HG02970 (cell line): ENCODE measurements around the gene RERE.
"Not testable (repeated sequence)": the region's sequence is repeated elsewhere in the genome, so short reads cannot be mapped to it uniquely, and the experiment has no call there.

Experiments used
- ATAC-seq: cut with Tn5 transposase; IDR thresholded peaks from one replicate; pipeline ENCODE4 v1.9.1; 2021; ENCODE audit warnings: mild to moderate bottlenecking, moderate library complexity, moderate number of reproducible peaks; ENCODE audit not compliant: unreplicated experiment, low FRiP score

RERE gene

DNA sequence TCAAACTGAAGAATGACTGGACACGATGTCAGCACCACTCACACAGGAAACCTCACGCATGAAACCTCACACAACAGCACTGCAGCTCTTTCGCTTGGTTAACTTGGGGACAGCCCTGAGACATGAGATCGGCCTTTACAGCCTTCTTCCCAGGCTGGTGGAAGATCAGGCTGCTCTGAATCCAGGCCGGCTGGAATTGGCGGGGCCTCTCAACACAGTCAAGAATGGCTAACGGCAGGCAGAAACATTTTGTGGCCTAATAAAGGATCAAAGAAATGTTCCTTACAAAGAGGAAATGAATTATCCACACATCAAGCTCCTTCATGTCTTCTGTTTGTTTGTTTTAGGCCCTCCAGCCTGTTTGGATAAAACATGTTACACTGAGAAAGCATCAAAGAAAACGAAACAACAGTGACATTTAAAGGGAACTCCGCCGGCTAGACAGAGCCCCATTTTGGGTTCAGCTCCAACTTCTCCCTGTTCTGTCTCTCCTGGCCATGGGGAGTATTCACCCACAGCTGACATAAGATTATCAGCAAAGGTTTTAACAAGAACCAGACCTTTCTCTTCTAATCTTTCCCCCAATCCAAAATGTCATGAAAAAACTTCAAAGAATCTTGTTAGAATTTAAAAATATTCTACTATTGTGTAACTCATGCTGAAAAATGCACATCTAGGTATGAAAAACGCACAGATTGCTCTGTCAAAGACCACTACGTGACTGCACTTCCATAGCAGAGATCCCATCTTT, 368.4 kb downstream of the RERE start:
- ATAC-seq, result no peak

DNA sequence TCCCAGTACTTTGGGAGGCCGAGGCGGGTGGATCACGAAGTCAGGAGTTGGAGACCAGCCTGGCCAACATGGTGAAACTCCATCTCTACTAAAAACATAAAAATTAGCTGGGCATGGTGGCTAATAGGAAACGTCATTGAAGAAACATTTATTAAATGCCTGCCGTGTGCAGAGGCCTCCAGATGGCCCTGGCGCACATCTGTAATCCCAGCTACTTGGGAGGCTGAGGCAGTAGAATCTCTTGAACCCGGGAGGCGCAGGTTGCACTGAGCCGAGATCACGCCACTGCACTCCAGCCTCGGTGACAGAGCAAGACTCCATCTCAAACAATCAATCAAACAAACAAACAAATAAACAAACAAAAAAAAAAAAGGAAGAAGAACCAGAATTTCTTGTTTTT, 368.9 kb downstream of the RERE start:
- ATAC-seq, result not testable (repeated sequence)

DNA sequence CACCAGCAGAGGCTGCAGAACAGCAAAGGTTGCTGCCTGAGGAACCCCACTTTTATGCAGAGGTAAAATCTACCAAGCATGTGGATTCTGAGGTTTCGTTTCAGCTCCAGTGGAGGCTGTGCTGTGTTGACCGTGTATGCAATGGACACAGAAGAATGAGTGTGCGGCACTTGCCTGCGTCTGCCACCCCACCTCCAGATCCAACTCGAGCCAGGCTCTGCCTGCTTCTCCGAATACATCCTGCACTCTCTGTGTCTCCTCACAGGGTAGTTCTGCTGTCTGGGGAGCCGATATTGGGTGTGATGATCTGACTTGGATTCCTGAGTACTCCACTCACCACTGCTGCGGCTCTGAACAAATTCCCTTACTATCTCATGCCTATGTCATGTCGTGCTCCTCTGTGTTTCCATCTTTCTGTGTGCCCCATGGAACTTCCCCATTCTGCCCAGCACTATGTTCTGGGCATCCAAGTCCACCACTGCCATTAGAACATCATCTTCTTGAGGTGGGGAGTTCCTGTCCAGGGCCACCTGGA, 369.8 kb downstream of the RERE start:
- ATAC-seq, result no peak

DNA sequence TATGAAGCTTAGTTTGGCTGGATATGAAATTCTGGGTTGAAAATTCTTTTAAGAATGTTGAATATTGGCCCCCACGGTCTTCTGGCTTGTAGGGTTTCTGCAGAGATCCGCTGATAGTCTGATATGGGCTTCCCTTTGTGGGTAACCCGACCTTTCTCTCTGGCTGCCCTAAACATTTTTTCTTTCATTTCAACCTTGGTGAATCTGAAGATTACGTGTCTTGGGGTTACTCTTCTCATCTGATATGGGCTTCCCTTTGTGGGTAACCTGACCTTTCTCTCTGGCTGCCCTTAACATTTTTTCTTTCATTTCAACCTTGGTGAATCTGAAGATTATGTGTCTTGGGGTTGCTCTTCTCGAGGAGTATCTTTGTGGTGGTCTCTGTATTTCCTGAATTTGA, 371.3 kb downstream of the RERE start:
- ATAC-seq, result not testable (repeated sequence)

DNA sequence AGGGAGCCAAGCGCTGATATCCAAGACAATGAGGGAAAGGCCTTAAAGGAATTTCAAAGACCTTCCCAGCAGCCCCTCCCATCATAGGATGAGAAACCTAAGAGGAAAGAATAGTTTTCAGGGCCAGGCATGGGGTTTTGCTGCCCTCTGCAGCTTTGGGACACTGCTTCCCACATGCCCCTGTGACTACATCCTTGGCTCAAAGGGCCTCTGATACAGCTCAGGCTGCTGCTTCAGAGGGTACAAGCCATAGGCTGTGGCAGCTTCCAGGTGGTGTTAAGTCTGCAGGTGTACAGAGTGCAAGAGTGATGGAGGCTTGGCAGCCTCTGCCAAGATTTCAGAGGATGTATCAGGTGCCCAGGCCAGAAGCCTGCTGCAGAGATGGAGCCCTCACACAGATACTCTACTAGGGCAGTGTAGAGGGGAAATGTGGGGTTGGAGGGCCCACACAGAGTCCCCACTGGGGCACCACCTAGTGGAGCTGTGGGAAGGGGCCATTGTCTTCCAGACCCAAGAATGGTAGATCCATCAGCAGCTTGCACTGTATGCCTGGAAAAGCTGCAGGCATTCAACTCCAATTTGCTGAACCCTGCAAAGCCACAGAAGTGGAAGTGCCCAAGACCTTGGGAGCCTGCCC, 373.8 kb downstream of the RERE start:
- no peak for ATAC-seq

DNA sequence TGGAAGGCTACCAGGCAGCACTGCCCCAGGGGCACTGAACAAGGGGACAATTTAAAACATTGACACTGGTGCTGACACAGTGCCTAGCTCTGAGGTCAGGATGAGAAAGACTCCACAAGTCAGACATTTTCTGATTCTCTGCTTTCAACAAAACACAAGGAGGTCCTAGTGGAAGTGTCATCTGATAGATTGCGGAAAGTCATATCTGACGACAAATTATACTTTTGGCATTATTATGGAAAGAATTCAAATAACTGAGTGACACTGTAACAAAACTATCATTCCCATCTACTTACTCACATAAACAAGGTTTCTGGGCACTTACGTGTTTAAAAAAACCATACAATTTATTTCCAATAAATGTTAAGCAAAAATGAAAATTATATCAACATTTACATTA, 376.0 kb downstream of the RERE start:
- no peak for ATAC-seq

DNA sequence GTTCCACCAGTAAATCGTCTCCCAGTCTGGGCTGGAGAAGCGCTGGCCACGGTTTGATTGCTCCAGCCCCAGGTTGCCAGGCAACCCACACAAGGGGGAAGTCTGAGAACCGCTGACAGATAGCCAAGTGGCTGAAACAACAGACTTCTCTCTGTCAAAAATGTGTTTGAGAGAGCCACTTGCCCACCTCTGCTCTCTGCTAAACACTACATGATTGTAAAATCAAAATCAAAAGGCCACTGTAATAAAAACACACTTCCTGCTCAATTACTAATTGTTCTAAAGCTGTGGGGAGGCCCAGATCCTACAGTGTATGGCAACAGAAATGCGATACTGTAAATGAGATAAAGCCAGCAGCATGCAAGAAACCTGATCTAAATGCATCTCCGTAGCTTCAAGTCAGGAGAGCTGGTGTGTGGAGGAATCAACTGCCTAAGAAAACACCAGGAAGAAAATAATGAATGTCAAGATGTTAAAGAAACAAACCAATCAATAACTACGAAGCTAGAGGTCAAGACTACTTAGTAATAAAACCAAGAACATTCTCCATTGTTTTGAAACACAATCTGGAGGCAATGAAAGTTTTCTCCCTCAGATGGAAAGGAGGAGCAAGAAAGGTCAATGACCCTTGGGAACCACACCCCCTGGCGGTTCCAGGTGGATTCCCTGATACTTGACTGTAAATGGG, 378.3 kb downstream of the RERE start:
- ATAC-seq, result no peak

DNA sequence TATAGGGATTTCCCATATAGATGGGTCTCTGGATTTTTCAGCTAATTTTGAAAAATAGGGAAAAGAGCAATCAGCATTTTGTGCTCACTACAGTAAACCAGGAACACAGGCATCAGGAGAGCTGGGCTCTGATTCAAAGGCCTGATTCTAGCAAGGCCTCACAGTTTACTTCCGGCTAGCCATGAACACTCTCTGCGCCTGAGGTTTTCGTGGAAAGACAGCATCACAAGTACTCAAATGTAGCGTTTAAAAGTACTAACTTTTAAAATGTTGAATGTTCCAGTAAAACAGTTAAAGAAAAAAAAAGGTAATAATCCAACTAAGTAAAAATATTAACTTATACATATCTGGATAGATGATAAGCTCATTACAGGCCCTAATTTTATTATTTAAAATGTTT, 379.0 kb downstream of the RERE start:
- ATAC-seq, result no peak

DNA sequence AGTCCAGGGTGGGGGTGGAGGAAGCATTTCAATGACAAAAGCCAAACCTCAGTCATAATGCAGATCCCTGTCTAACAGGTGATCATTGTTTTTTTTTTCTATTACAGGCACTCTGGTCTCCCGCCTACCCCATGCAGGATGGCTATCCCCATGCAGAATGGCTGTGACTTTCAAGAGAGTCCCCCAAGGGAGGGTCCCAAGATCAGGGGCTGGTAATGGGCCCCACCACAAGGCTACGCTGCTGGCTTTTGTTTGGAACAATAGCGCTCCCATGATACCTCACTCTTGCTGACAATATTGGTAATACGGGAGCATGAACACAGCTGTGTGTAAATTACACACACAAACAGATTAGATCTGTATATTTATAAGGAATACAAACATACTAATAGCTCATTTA, 380.1 kb downstream of the RERE start:
- ATAC-seq, result no peak

DNA sequence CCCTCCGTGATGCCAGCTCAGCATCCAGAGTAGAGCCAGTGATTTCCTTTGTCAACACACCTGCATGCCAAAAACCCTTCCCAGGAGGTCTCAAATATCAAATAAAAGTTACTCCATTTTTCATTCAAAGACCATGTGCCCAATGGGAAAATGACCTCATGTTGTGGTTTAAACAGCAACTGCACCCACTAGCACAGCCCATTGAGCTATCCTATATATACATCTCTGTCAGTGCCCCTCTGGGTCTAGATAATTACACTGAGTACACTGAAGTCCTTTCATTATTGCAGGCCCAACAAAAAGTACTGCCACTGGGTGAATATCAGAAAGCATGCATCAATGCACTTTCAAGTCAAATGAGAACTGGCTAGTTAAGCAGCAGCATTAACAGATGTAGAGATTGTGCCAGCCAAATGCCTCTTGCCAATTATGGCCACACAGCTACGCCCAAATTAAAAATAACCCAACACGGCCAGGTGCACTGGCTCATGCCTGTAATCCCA, 381.8 kb downstream of the RERE start:
- ATAC-seq, result no peak

DNA sequence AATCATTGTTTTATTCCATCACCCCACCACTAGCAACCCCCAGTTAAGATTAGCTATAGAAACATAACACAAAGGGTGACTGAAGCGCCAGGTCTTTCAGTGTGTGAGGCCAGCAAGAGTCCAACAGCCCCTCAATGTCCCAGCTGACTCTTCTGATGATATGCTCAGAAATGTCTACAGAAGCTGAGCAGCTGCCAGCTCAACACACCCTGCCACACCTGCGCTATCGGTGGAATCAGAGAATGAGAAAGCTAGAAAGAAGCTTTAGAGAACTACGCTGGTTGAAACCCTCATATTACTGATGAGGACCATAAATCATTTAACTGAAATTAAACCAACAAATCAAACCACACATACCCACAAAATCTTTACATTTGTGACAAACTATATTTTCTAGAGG, 383.3 kb downstream of the RERE start:
- ATAC-seq, result no peak

DNA sequence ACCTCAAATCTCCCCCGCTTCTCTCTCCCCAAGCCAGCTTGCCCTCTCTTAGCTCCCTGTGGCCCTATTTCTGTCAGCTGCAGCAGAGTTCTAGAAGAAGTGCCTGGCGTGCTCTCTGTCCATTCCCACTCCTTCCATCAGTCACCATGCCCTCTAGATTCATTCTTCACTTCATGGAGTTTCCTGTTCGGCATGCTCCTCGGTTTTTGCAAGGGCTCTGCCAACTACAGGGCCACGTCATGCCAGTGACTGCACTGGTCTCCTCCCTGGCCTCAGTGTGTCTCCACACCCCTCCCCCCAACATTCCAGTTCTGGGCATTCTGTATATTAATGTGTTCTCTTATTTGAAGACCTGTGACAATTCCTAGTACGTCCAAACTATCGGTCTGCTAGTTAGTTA, 385.7 kb downstream of the RERE start:
- no peak for ATAC-seq

DNA sequence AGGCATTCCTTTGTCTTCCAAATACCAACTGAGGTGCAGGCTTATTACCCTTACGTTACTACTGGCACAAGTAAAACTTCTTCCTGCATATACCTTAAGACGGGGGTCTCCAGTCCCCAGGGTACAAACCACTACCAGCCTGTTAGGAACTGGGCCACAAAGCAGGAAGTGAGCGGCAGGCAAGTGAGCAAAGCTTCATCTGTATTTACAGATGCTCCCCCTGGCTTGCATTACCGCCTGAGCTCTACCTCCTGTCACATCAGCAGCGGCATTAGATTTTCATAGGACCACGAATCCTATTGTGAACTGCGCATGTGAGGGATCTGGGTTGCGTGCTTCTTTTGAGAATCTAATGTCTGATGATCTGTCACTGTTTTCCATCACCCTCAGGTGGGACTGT, 386.4 kb downstream of the RERE start:
- no peak for ATAC-seq

DNA sequence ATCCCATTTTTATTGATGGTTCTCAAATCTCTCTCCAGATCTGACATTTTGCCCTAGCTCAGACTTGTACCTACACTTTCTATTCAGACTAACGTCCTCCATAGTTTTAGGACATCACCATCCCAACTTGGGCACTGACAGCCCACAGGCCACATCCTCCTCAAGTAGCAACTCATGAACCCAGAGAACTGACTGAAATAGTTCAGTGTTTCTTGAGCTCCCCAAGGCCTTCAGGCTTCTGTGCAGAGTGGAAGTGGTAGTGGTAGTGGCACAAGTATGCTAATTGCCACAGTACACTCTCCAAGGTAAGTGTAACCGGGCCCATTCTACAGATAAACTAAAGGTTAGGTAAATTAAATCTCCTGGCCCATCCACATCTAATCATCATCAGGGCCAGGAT, 387.0 kb downstream of the RERE start:
- ATAC-seq, result no peak

DNA sequence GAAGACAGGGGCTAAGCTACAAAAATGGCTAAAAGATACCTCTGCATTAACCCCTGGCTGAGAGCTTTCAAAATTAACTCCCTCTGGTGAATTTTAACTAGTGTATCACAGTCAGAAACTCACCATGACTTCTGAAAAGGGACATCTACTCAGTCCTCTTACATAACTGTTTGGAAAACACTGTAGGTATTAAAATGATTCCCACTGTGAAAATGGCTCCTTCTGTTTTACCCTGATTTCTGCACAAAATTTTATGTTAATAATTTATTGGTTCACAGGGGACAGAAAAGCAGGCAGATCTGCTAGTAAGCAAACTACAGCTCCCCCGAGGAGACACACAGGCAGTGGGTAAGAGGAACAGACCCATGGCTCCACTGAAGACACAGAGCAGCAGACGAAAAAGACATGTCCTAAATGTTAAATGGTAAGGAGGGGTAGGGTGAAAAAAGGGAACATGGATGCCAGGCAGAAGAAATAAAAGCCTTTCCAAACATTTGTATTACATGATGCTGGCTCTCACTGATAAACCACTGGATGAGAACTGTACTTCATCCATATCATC, 387.8 kb downstream of the RERE start:
- ATAC-seq, result no peak

DNA sequence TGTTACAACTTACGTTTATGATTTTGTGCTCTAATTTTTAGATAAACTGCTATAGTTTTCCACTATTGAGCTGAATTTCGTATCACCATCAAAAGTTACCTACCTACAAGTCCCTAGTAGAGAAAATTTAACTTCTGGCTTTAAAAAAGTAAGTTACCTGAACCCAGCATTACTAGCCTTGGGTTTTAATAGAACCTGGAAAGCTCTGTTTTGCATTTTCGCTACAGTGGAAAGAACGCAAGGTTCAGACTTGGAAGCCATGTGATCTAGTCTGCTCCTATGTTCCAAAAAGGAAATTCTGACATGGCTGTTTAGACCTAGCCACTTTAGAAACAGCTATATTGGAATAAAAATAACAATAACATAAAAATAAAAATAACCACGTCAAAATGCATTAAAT, 389.0 kb downstream of the RERE start:
- no peak for ATAC-seq

DNA sequence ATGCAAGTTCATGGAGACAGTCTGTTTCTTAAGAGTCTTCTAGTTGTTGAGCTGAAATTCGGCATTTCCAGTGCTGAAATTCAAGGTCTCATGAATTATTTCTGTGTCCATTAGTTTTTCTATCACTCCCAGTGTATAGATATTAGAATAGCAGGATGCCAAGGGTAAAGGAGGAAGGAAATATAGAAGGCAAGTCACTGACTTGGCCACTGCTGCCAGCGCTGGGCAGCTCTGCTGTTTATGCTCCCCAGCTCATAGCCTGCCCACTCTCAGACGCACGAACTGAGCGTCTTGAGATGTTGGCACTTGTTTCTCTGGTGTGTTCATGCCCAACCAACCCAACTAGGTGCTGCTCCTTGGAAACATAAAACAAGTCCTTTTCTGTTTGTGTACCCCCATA, 389.5 kb downstream of the RERE start:
- no peak for ATAC-seq

DNA sequence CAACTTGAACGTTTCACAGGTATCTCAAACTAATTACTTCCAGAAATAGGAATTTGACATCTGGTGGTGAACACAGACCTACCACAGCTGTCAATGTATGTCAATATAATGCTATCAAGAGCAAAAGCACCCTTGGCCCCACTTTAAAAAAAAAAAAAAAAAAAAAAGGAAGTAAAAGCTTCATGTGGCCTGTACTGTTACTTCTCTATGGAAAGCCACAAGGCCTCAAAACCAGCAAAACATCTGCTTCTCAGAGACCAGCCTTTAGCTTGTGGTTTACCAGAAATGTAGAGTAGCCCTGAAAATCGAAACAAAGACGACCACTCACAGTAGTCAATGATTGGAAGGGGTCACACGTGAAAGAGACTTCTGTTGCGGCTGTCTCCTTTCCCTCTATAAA, 389.9 kb downstream of the RERE start:
- ATAC-seq, result peak; percentile 41

DNA sequence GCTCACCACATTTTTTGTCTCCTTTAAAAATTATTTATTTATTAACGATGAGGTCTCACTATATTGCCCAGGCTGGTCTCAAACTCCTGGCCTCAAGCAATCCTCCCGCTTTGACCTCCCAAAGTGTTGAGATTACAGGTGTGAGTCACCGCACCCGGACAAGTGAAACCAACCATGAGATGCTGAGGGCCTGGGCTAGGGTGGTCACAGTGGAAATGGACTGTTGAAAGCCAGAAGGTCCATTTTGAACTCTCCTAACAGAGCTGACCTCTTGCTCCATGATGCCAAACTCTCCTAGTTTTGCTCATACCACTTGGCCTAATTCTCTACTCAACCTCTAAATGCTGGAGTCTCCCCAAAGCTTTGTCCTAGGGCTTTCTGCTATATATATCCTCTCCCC, 390.4 kb downstream of the RERE start:
- peak; percentile 2 for ATAC-seq

DNA sequence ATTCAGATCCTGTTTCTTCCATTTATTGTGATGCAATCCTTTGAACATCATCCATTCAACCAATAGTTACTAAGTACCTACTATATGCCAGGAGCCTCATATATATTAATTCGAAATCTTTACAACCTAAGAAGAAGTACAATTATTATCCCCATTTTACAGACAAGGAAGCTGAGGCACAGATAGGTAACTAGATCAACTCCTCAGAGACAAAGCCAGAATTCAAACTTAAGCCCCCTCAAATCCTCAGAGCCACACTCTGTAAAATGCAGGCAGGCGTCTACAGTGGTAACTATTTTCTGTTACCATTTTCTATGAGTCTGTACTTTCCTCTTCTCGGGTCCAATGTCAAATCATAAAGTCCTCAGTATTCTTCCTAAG, 391.7 kb downstream of the RERE start:
- no peak for ATAC-seq

DNA sequence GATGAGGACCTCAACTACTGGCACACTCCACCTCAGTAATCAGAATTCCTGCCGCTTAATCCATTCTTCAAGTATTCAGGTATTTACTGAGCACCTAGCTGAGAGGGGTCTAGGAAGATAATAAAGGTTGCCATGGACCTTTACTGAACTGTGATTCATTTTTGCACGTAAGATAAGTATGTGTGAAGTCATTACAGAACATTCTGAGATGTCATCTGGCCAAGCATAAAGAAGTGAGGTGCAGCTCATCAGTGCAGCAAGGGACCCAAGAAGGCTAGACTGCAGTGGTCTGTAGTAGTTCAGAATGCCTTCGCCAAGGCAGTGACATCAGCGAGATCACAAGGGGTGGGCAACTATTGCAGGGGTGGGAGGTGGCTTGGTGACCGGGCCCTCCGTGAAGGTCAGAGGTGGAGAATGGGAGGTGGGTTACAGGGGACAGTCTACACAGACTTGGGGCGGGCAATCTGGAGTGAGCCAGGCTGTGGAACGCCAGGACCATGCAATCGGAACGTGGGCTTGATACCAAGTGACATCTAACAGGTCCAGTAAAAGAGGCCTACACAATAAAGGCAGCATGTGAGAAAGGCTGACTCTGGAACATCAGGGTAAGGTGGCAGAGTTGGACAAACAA, 392.2 kb downstream of the RERE start:
- no peak for ATAC-seq
